Measurements from ENCODE around the gene ZBBX.
"Not testable (repeated sequence)": the region's sequence is repeated elsewhere in the genome, so short reads cannot be mapped to it uniquely, and the experiment has no call there.

The ZBBX gene, protein sequence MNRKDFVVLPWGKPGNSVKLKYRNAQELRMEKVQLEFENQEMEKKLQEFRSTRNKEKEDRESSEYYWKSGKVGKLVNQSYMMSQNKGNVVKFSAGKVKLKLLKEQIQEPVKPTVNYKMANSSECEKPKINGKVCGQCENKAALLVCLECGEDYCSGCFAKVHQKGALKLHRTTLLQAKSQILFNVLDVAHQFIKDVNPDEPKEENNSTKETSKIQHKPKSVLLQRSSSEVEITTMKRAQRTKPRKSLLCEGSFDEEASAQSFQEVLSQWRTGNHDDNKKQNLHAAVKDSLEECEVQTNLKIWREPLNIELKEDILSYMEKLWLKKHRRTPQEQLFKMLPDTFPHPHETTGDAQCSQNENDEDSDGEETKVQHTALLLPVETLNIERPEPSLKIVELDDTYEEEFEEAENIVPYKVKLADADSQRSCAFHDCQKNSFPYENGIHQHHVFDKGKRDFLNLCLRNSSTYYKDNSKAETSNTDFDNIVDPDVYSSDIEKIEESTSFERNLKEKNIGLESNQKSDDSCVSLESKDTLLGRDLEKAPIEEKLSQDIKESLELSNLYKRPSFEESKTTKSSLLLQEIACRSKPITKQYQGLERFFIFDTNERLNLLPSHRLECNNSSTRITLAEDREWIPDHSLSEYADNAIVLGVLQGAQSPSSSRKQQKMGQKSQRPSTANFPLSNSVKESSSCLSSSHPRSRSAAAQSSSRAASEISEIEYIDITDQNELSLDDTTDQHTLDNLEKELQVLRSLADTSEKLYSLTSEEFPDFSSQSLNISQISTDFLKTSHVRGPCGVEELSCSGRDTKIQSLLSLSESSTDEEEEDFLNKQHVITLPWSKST

GRCh38 chr3:167380004-167380689 is at the start of gene ZBBX:
Gene ZBBX, minus strand, starts transcription at chr3:167380297. Its CDS starts 7,396 bp downstream, at chr3:167372901.
- peak; percentile 84 for DNase-seq

- not testable (repeated sequence) for DNase-seq
Observed at GRCh38 chr3:167426962-167427361, 46.9 kb upstream of the ZBBX start.

DNA sequence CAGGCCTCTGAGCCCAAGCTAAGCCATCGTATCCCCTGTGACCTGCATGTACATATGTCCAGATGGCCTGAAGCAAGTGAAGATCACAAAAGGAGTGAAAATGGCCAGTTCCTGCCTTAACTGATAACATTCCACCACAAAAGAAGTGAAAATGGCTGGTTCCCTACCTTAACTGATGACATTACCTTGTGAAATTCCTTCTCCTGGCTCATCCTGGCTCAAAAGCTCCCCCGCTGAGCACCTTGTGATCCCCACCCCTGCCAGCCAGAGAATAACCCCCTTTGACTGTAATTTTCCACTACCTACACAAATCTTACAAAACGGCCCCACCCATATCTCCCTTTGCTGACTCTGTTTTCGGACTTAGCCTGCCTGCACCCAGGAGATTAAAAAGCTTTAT is 42.3 kb upstream of the ZBBX start:
- not testable (repeated sequence) for DNase-seq

DNA sequence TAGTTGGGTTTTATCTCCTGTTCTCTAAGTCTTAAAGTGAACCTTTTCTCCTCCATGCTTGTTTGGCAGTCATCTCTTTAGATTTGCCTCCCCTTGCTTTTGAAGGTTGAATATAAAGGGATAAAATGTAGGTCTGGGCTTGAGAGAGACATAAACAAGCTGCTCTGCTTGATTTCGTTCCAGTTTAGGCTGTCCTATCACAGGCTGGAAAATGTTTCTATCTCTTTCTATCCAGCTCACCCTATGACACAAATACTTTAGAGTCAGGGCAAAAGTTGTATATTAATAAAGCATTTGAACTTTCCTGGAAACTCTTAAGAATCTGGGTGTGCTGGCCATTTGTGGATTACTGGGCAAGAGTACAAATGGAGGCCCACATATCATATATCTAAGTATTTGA is 29.5 kb upstream of the ZBBX start:
- no peak for DNase-seq

DNA sequence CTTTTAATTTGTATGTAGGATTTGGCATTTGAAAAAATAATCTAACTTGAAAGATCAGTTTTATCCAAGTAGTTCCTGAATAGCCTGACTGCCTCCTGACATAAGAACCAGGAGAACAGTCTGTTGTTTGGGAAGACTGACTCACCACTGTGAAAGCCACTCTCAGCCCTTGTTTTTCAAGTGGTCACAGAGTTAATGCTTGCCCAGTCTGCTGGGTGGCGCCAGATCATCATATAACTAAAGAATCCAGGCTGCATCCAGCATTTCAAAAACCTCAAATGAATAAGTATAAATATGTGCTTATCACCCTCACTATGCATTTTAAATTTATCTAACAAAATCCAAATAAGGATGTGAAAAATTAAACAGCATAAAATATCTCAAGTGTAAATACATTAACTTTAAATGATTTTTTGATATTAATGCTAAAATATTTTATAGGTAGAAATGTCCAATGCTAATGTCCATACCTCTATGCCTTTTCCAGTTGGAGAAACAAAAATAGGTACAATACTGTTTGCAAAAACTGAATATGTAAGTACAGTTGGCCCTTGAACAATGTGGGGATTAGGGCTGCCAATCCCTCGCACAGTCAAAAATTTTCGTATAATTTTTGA is 26.9 kb upstream of the ZBBX start:
- DNase-seq: peak; percentile 16

DNA sequence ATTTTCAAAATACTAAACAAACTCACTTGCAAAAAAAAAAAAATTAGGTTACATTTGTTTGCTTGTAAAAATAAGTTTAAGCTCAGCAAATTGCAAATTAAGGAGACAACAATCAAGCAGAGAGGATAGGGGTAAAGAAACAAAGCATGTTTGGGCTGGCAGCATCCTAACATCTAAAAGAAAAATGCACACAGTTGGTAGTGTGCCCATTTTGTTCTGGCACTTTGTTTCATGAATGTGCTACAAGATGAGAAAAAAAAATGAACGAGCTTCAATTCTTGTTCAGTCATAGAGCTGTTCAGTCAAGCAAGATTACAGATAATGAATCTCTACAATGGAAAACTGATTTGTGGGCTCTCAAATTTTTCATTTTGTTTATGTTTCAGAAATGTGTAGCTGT is 17.7 kb upstream of the ZBBX start:
- no peak for DNase-seq

DNA sequence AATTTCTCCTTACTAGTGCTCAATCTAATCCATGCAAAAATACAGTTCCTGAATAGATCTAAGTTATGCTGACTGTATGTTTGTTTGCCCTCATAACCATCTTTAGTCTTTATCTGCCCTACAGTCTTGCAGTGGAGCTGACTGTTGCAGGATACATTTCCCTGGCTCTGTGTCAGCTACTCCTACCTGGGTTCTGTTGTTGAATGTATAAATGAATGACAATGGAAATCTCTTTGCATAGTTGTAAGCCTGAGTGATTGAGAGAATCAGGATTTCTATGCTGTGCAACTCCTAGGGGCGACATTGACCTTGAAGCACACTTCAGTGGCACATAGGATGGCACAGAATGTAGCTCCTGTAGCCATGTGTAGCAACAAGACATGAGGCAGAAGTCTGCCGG is 16.0 kb upstream of the ZBBX start:
- DNase-seq: no peak

DNA sequence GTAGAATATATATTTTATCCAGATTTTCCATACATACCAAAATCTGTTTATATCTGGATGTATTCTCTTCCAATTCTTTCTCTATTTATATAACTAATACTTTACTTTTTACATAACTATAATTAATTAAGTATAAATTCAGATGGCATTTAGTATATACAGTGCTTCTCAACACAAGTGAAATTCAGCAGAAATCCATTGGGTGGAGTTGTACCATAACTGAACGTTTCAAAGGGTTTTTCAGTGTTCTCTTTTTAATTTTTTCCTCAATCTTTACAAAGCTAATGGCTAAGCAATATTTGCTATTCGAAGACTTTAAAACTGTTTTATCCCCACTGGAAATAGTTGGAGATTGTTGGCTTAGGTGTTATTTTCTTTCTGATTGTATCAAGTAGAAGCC is 13.9 kb upstream of the ZBBX start:
- no peak for DNase-seq

GRCh38 chr3:167382155-167382554 is 2.1 kb upstream of the ZBBX start:
- no peak for DNase-seq

DNA sequence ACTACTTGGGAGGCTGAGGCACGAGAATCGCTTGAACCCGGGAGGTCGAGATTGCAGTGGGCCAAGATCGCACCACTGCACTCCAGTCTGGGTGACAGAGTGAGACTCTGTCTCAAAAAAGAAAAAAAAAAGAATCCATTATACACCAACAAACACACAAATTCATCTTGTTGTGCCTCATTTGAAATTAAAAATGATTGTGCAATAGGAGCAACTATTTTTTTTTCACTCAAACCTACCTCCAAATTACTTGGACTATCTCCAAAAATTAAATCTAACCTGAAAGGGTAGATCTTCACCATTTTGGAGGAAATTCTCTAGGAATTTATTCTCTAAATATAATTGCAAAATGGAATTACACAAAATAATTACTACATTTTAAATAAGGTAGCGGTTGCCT is 4.6 kb downstream of the ZBBX start:
- no peak for DNase-seq

GRCh38 chr3:167372138-167372537 is 8.0 kb downstream of the ZBBX start:
- no peak for DNase-seq

- no peak for DNase-seq
Observed at GRCh38 chr3:167361948-167362347, 18.1 kb downstream of the ZBBX start.

DNA sequence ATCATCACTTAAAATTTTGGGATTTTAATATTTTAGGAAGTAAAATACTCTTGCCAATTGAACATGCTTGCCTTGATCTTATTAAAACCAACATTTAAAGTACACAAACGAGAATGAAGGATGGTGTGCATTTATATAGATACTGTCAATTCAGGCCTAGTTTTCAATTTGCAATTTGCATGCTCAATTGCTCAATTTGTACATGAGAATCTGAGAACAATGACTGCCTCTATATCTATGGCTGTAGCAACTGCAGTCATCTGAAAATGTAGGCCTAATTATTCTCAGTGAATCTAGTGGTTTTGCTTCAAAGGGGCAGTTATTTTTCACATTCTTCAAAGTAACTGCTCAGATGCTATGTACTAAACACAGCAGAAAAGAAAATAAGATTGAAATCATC is 18.8 kb downstream of the ZBBX start:
- DNase-seq: no peak

- DNase-seq: no peak
Observed at GRCh38 chr3:167355446-167355845, 24.7 kb downstream of the ZBBX start.

DNA sequence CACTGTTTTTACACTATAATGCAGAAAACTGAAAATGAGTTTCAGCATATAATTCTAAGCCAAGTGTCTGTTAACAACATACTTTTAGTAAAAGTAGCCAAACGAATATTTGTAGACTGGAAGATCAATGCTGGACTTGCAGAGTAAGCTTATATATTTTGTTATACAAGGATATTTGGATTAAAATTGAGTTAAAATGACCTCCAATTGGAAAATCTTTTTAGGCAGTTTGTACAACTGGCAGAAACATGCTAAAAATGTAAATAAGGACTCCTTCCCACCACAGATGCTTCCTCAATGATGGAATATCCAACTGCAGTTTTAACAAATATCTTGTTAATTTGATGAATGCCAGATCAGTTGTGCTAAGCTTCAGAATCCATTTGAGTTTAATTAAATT is 25.3 kb downstream of the ZBBX start:
- DNase-seq: no peak

GRCh38 chr3:167350245-167350862 is 29.7 kb downstream of the ZBBX start:
- no peak for DNase-seq

DNA sequence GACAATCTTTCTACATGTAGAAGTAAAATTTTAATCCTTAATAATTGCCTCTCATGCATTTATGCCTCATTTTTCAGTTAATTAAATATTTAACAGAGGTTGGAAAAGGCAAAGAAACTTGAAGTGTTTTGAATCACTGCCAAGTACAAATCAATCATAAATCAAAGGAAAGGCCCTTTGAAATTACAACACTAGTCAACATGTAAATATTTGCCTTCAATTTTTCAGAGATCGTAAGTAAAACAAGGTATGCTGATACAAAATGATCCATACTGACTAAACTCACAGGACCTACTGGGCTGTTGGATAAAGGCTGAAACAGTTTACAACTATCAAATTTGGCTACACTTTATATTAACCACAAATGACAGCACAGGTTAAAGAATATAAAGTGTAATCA is 33.9 kb downstream of the ZBBX start:
- DNase-seq: peak; percentile 4

GRCh38 chr3:167330993-167331785 is 48.9 kb downstream of the ZBBX start:
- DNase-seq: no peak

GRCh38 chr3:167323572-167323971 is 56.5 kb downstream of the ZBBX start:
- DNase-seq: no peak

GRCh38 chr3:167318996-167319615 is 61.0 kb downstream of the ZBBX start:
- DNase-seq: no peak

- no peak for DNase-seq
Observed at GRCh38 chr3:167318306-167318705, 61.8 kb downstream of the ZBBX start.
